Liver (tissue), 9 donors: ENCODE measurements around the gene TMPRSS2. TPM values are rescaled to one million over a fixed set of nuclear protein-coding genes. Genes with fewer than 3 reads are reported as not detected.
"Not testable (repeated sequence)": the region's sequence is repeated elsewhere in the genome, so short reads cannot be mapped to it uniquely, and the experiment has no call there.

Experiments used
- DNase-seq: peaks from one replicate; pipeline ENCODE4 v3.0.0-alpha.2; 2017; ENCODE audit warnings: low spot score
- H3K27ac ChIP-seq, 2 donors: one replicate each; pipeline ENCODE4 v1.7.0; 2013; ENCODE audit warnings: inconsistent platforms in 2 of 2, low read length in 2 of 2, control low read depth in 1 of 2, low read depth in 1 of 2, mild to moderate bottlenecking in 1 of 2
- H3K27me3 ChIP-seq, 4 donors: one replicate each; pipeline versions ENCODE4 v1.6.1 to v1.7.0; 2013; ENCODE audit warnings: low read length in 3 of 4, inconsistent platforms in 1 of 4, mild to moderate bottlenecking in 1 of 4, moderate library complexity in 1 of 4; ENCODE audit not compliant: control insufficient read depth in 4 of 4, insufficient read depth in 4 of 4
- H3K36me3 ChIP-seq, 4 donors: one replicate each; pipeline versions ENCODE4 v1.6.1 to v1.7.0; 2013; ENCODE audit warnings: low read length in 3 of 4, mild to moderate bottlenecking in 3 of 4, low read depth in 1 of 4, moderate library complexity in 1 of 4; ENCODE audit not compliant: control insufficient read depth in 4 of 4, insufficient read depth in 3 of 4
- H3K4me1 ChIP-seq, 4 donors: one replicate each; pipeline versions ENCODE4 v1.6.1 to v1.7.0; 2013; ENCODE audit warnings: low read length in 3 of 4, mild to moderate bottlenecking in 3 of 4, moderate library complexity in 1 of 4; ENCODE audit not compliant: control insufficient read depth in 4 of 4, insufficient read depth in 4 of 4
- H3K4me3 ChIP-seq, 3 donors: one replicate each; pipeline versions ENCODE4 v1.6.1 to v1.7.0; 2013; ENCODE audit warnings: low read length in 3 of 3, control low read depth in 1 of 3, low read depth in 1 of 3, mild to moderate bottlenecking in 1 of 3
- H3K9ac ChIP-seq, 2 donors: one replicate each; pipeline ENCODE4 v1.7.0; 2013; ENCODE audit warnings: low read length in 2 of 2, mild to moderate bottlenecking in 2 of 2, moderate library complexity in 2 of 2, control low read depth in 1 of 2, low read depth in 1 of 2
- H3K9me3 ChIP-seq, 4 donors: one replicate each; pipeline versions ENCODE4 v1.6.1 to v1.7.0; 2013; ENCODE audit warnings: low read length in 3 of 4; ENCODE audit not compliant: control insufficient read depth in 4 of 4
- ATF3 ChIP-seq: IDR thresholded peaks from 2 replicates; pipeline ENCODE4 v1.6.1; 2016; ENCODE audit warnings: antibody characterized with exemption
- CTCF ChIP-seq: fragments of 150-350 bp; IDR thresholded peaks from 2 replicates; pipeline ENCODE4 v1.5.1; 2017; ENCODE audit warnings: improper control_type of control experiment, low read depth, low read length; ENCODE audit not compliant: missing input control
- EGR1 ChIP-seq, 2 donors: IDR thresholded peaks; 2 replicates each; pipeline ENCODE4 v1.6.1; 2016 to 2018; ENCODE audit warnings: antibody characterized with exemption in 2 of 2, low read depth in 2 of 2
- FOXA1 ChIP-seq: IDR thresholded peaks from 2 replicates; pipeline ENCODE4 v1.6.1; 2016; ENCODE audit warnings: antibody characterized with exemption
- FOXA2 ChIP-seq: IDR thresholded peaks from 2 replicates; pipeline ENCODE4 v1.6.1; 2016; ENCODE audit warnings: antibody characterized with exemption
- GABPA ChIP-seq, 2 donors: IDR thresholded peaks in 1 of 2; conservative IDR thresholded peaks in 1 of 2; 2 replicates each; pipeline ENCODE4 v1.6.1; 2016; ENCODE audit warnings: antibody characterized with exemption in 2 of 2, mild to moderate bottlenecking in 1 of 2, moderate library complexity in 1 of 2
- HNF4A ChIP-seq, 2 donors: conservative IDR thresholded peaks; 2 replicates each; pipeline ENCODE4 v1.6.1; 2016; ENCODE audit warnings: antibody characterized with exemption in 2 of 2, mild to moderate bottlenecking in 2 of 2
- JUND ChIP-seq, 2 donors: IDR thresholded peaks; 2 replicates each; pipeline ENCODE4 v1.6.1; 2016; ENCODE audit warnings: antibody characterized with exemption in 2 of 2
- NR2F2 ChIP-seq: IDR thresholded peaks from 2 replicates; pipeline ENCODE4 v1.6.1; 2016; ENCODE audit warnings: antibody characterized with exemption
- RAD21 ChIP-seq, 2 donors: IDR thresholded peaks; 2 replicates each; pipeline ENCODE4 v1.6.1; 2016; ENCODE audit warnings: antibody characterized with exemption in 2 of 2, mild to moderate bottlenecking in 2 of 2
- REST ChIP-seq: IDR thresholded peaks from 2 replicates; pipeline ENCODE4 v1.6.1; 2016; ENCODE audit warnings: antibody characterized with exemption, mild to moderate bottlenecking
- RXRA ChIP-seq, 2 donors: IDR thresholded peaks; 2 replicates each; pipeline ENCODE4 v1.6.1; 2017 to 2018; ENCODE audit warnings: antibody characterized with exemption in 2 of 2, mild to moderate bottlenecking in 1 of 2
- SP1 ChIP-seq: IDR thresholded peaks from 2 replicates; pipeline ENCODE4 v1.6.1; 2018; ENCODE audit warnings: antibody characterized with exemption, mild to moderate bottlenecking
- YY1 ChIP-seq: IDR thresholded peaks from 2 replicates; pipeline ENCODE4 v1.6.1; 2016; ENCODE audit warnings: antibody characterized with exemption, mild to moderate bottlenecking
- ZBTB33 ChIP-seq: IDR thresholded peaks from 2 replicates; pipeline ENCODE4 v1.6.1; 2016; ENCODE audit warnings: antibody characterized with exemption
- WGBS: extraction: QIAGEN DNeasy Blood & Tissue Kit; methylation state at CpG from one replicate; pipeline ENCODE4 v1.1.7; 2013; 5-methylcytosine and 5-hydroxymethylcytosine counted together
- polyA plus RNA-seq, 2 donors: library from polyadenylated mRNA; stranded (reverse) in 1 of 2; unstranded in 1 of 2; fragments of 200-250 nt in 1 of 2; fragments of >200 nt in 1 of 2; fragmentation: Nextera tagmentation in 1 of 2; extraction: Ambion mirVana in 1 of 2; gene quantifications; one replicate each; pipeline versions ENCODE4 v1.2.1 to v1.2.3, GENCODE V29; 2013 to 2015
- total RNA-seq, 2 donors: library from RNA; depleted of rRNA; stranded (reverse); fragments of >200 nt; gene quantifications; one replicate each; pipeline ENCODE4 v1.2.3, GENCODE V29; 2014
- donor health status: healthy.
- donor health status: healthy.
- donor health status: healthy.
- donor health status: healthy.
- donor health status: healthy.

The TMPRSS2 gene
- total and polyA plus RNA-seq, 4 donors = 0.14 to 32.0 (median 11.4) TPM

- WGBS = 94% methylated on average over 19 of the region's 19 CpGs
- no peaks in the 10 kb centered on the region for H3K27me3 ChIP-seq
- no peaks in the 10 kb centered on the region for H3K9me3 ChIP-seq
- H3K27ac ChIP-seq = no peak overlapping the region
- DNase-seq = peak; percentile 13
- H3K9ac ChIP-seq = no peak overlapping the region
- H3K4me3 ChIP-seq = no peak overlapping the region
- TF ChIP-seq SP1 = no peak
- no peak for TF ChIP-seq REST
- no peak for TF ChIP-seq ATF3
- TF ChIP-seq NR2F2 = no peak
- no peak for TF ChIP-seq FOXA1
- no peak for TF ChIP-seq JUND (IDR thresholded peaks at IDR 0.05)
- no peak for TF ChIP-seq FOXA2
- TF ChIP-seq RXRA (IDR thresholded peaks at IDR 0.05) = no peak
- TF ChIP-seq CTCF = no peak
- no peak for TF ChIP-seq YY1
- no peak for TF ChIP-seq HNF4A (conservative IDR thresholded peaks at IDR 0.05)
- TF ChIP-seq EGR1 (IDR thresholded peaks at IDR 0.05; ENCODE audit: low read depth in 2 of 2) = no peak
- no peak for TF ChIP-seq RAD21 (IDR thresholded peaks at IDR 0.05)
- TF ChIP-seq GABPA (IDR thresholded peaks at IDR 0.05 in 1 of 2, conservative IDR thresholded peaks at IDR 0.05 in 1 of 2) = no peak
- TF ChIP-seq ZBTB33 = no peak
- peaks cover 0 to 14% (median 10%) of the 10 kb centered on the region in 4 donors for H3K4me1 ChIP-seq
- H3K36me3 ChIP-seq = no peaks in the 10 kb centered on the region
Observed at GRCh38 chr21:41422546-41423304, 85.2 kb downstream of the TMPRSS2 start.

- Histone ChIP-seq H3K27ac (peak overlapping the region; percentile 78 to 94), H3K4me3 (peak overlapping the region in 1 of 3 donors; percentile 86)
- H3K36me3 ChIP-seq, H3K9me3 ChIP-seq, H3K27me3 ChIP-seq, H3K9ac ChIP-seq, H3K4me1 ChIP-seq, DNase-seq: not testable (repeated sequence)
- 47% methylated on average over 7 of the region's 8 CpGs for WGBS
Observed at GRCh38 chr21:41420998-41421397, 87.0 kb downstream of the TMPRSS2 start.
